Measurements from ENCODE around the gene NCAPH2. TPM values are rescaled to one million over a fixed set of nuclear protein-coding genes. Genes with fewer than 3 reads are reported as not detected.

The NCAPH2 gene
- total RNA-seq, 1 donor from 2014 or later = 104 TPM

DNA sequence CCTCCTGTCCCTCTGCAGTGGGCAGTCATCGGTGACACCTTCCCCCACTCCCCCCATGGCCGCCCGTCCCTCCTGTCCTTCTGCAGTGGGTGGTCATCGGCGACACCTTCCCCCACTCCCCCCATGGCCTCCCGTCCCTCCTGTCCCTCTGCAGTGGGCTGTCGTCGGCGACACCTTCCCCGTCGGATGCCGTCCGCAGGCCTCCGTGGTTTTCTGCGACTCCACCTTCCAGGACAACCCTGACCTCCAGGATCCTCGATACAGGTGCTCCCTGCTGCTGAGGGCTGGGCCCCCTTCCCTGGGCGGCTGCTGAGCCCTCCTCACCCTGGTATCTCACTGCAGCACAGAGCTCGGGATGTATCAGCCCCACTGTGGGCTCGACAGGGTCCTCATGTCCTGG lies 19.1 kb upstream of the NCAPH2 start:
- intact Hi-C loops (cut with micrococcal nuclease) = no loop called here

DNA sequence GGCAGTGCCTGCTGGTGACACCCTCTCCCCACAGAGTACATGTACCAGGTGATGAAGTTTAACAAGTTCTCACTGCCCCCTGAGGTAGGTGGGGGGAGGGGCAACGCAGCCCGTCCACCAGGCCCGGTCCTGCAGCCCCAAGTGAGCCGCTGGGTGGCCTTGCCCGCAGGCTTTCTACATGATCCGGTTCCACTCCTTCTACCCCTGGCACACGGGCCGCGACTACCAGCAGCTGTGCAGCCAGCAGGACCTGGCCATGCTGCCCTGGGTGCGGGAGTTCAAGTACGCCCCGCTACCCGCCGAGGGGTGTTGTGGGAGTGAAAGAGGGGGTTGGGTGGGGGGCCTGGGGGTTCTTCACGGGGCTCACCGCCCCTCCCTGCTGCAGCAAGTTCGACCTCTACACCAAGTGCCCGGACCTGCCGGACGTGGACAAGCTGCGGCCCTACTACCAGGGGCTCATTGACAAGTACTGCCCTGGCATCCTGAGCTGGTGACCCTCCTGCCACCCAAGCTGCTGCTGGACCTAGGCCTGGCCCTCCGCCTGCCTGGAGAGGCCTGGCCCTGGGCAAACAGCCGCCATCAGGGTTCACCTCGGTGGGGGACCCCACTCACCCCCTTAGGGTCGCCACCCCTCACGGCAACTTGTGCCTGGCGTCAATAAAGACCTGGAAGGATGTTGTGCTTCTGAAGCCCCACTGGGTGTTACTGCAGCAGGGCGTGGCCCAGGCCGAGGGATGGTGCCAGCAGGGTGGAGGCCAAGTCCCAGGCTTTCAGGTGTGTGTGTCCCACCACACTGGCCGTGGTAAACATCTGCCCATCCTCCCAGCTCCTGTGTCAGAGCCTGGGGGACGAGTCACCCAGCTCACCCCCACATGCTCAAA lies 18.4 kb upstream of the NCAPH2 start:
- intact Hi-C loops (cut with micrococcal nuclease) = no loop called here

DNA sequence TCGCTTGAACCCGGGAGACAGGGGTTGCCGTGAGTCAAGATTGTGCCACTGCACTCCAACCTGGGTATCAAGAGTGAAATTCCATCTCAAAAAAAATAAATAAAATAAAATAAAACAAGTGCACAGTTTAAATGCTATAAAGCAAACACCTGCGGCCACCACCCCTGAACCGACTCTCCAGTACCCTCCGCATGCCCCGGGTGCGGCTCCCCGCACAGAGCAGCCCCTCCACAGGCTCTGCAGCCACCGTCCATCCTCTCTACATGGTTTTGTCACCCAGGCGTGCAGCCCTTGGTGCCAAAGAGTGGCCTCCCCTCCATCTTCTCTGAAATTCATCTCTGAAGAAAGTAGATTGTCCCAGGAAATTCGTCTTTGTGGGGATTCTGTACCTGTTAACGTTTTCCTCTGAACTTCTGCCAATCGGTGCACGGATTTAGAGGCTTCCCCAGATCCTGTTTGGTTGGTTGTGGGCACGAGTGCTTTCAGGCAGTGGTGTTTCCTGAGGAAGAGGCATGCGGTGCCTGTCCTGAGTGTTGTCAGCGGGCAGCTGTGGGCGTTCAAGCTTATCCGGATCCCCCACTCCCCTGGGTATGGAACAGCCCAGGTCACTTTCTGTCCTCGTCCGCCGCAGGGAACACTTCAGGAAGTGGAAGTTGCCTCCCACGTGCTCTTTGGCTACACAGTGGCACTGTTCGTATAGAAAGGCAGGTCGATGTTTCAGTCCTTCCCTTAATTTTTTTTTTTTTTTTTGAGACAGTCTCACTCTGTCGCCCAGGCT lies 17.3 kb upstream of the NCAPH2 start:
- intact Hi-C loops (cut with micrococcal nuclease) = no loop called here

DNA sequence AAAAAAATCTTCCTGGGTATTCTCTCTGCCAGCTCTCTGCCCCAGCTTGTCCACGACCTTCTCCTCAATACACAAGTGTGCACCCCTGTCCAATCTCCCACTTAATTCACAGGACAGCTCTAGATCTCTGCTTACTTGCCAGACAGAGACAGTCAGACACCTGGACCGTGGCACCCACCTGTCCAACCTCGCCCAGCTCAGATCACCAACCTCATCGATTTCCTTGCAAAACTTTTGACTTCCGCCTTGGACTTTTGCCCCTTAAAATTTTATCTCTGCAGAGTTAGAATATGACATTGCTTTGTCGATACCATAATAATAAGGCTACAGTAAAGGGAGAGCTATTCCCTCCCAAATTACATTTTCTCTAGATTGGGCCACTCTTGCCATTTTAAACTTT lies 10.9 kb upstream of the NCAPH2 start:
- intact Hi-C loops (cut with micrococcal nuclease) = no loop called here

DNA sequence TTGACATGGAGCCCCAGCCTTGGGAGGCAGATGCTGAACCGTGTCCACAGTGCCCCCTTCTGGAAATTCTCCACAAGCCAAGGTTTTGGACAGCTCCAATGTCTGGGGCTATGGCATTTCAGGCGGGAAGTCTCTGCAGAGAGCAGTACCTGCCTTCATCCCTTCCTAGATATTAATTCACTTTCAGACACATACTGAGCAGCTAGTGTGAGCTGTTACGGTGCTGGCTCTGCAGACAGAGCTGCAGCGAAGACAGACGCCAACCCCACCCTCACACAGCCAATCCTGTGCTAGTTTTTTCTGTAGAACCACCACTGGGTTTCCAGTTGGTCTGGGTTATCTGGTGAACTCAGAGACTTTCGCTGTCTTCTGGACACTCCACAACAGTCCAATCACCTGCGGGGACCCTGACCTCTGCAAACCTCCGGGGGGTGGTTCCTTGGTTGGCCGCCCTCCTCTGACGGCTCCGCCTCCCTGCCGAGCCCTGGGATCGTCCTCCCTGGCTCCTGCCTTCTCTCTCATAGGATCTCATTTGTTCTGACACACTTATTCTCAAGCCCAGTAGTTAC lies 9.6 kb upstream of the NCAPH2 start:
- intact Hi-C loops (cut with micrococcal nuclease) = loop anchor here (1.0 to 2.0 kb wide), 2 partner anchors 42 to 257 kb away; no protein-coding TSS in a partner anchor

DNA sequence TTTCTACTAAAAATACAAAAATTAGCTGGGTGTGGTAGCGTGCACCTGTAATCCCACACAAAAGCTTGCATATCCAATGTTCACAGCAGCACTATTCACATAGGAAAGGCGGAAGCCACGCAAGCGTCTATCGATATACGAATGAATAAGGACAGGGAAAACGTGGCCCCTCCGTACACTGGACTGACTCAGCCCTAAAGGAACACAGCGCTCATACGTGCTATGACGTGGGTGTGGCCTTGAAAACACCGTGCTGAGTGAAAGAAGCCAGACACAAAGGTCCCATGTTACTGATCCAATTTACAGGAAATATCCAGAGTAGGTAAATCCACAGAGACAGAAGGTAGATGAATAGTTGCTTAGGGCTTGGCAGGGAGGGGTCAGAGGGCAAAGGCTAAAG lies 7.6 kb upstream of the NCAPH2 start:
- intact Hi-C loops (cut with micrococcal nuclease) = no loop called here

DNA sequence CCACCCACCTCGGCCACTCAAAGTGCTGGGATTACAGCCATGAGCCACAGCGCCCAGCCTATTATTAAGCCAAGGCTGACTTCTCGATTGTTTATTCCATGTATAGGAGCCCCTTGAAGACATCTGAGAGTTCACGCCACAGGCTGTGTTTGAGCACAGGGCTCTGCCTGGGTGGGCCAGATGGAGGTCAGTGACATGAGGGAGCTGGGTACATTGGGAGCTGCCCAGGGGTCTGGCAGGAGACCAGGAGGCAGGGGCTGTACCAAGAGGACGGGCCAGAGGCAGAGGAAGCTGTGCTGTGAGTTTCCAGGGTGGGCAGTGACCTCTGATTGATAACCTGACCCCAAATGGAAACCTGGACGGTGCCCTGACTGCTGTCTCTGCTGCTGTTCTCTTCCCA lies 5.9 kb upstream of the NCAPH2 start:
- intact Hi-C loops (cut with micrococcal nuclease) = no loop called here

DNA sequence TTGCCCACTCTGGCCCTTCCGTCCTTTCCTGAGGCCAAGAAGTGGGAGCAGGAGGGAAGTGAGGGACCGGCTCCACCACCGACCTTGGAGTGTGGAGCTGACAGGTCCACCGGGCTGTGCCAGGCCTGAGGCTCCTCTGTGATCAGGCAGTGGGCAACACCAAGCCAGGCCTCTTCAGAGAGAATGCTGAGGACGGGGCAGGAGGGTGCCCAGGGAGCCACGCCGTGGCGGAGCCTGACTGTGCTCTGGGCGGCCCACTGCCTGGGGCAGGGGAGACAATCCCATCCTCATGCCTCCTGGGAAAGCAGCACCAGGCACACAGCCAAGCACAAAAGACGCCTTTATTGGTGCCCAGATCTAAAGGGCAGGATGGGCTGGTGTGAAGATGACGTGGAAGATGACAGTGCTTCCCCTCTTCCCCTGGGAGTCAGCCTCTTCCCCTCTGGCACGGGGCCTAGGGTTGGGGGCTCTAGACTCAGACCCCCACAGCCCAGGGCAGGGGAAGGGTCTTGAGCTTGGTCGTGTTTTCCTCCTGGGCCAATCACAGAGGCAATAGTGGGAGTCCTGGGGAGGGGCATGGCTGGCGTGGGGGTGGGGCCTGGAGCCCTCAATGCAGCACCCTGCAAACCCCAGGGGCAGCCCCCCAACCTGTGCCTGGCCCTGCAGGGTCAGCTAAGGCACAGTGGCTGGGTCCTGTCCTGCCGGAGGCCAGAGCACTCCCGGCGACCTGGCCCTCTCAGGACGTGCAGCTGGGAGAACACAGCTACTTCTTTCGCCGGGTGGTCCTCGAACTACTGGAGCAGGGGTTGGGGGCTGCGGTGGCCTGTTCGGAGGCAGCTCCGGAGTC lies 5.2 kb upstream of the NCAPH2 start:
- intact Hi-C loops (cut with micrococcal nuclease) = no loop called here

DNA sequence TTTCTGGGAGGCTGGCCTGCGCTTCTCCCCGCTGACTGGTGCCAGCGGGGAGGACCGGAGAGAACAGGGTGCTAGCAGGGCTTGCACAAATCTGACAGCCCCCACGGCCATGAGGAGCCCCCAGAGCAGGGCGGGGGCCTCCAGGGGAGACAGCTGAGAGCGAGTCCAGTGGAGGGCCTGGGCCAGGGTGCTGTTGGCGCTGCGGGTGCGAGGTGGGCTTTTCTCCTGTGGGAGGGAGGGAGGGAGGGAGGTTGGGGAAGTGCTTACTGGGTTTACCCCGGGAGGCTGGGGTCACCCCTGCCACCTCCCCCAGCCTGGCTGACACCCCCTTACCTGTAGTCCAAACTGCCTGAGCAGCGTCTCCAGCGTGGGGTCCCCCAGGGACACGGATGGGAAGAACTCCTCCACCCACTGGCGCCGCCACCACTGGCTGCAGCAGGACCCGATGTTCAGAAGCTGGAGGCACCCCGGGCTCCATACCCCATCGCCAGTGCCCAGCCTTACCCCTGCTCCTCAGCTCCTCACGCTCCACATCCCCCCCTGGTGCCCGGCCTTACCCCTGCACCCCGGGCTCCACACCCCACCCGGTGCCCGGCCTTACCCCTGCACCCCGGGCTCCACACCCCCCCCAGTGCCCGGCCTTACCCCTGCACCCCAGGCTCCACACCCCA lies 4.4 kb upstream of the NCAPH2 start:
- intact Hi-C loops (cut with micrococcal nuclease) = no loop called here

DNA sequence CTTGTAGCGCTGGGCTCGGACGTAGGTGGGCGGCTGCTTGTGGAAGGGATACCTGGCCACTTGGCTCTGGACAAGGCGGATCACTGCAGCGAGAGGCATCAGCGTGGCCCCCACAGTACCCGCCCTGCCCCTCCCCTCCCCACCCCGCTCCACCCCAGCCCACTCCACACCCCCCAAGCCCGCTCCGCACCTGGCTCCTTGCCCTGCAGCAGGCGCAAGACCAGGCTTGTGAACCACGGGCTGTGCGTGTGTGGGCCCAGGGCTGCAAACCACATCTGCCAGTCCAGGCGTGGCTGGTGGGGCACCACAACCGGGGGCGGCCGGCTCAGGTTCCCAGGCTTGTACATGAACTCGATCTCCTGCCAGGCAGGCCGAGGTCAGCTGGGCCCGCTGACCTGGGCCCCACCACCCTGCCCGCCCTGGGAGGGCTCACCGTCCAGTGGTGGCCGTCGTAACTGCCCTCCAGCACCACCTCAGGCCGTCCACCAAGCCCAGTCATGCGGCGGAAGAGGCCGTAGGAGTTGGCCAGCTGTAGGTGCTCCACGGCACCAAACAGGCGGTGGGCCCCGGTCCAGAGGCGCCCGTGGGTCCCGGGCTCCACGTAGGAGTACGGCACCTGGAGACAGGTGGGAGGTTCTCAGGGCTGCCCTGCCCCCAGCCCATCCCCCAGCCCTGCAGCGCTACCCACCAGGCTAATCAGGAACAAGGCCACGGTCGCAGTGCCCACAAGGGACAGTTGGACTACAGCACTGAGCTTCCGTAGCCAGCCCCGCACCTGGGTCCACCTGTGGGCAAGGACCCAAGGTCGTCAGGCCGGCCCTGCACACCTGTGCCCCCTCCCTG lies 3.4 kb upstream of the NCAPH2 start:
- intact Hi-C loops (cut with micrococcal nuclease) = loop anchor here (5.0 kb wide), 2 partner anchors 232 to 312 kb away; partner anchors contain the start of gene MAPK11

DNA sequence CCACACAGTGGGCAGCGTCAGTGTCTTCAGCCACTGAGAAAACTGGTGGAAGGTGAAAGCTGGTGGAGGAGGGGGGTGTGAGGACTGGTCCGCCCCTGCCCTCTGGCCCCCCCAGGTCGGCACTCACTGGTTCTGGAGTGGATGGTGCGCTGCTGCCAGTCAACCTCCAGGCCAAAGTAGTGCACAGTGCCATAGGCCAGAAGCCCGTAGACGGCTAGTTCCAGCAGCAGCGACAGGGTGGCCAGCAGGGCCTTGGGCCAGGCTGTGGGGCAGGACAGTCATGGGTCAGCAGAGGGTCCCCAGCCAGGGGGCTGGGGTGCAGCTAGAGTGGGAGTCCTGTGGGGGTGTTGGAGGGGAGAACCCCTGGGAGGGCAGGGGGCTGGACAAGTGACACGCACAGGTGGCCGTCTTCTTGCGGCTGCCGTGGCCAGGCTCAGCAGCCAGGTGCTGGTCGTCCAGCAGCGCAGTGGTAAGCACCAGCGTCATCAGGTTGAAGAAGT lies 2.7 kb upstream of the NCAPH2 start:
- intact Hi-C loops (cut with micrococcal nuclease) = loop anchor here (5.0 kb wide), 2 partner anchors 233 to 313 kb away; partner anchors contain the start of gene MAPK11

DNA sequence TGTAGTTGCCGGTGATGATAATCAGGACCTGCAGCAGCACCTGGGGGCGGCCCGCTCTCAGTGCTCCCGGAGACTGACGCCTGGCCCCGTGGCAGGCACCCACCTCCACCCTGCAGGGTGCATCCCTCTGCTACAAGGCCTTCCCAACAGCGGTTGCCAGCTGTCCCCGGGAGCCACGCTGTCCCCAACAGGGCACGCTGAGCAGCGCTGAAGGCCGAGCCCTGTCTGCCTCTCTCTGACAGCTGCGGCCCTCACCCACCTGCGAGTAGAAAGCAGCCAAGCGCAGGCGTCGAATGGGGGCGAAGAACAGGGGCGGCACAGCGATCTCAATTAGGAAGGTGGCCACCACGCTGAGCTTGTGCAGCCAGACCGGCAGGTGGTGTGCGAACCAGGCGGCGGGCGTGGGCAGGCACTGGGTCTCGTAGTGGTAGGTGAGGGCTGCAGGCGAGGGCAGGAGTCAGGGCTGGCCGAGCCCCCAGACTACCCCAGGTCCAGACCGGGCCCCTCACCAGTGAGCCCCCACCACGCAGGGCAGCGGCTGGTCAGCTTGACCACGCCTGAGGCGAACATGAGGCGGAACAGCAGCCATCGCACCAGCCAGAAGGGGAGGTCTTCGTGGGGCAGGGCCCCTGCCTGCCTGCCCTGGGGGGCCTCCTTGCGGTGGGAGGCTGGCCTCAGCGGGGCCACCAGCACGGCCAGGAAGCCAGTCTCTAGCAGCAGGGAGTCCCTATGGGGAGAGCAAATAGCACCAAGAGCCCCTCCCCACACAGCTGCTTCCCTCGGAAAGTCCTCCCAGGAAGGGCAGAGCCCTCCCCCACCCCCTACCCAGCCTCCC lies 2.0 kb upstream of the NCAPH2 start:
- intact Hi-C loops (cut with micrococcal nuclease) = loop anchor here (2.0 to 5.0 kb wide), 3 partner anchors 163 to 314 kb away; partner anchors contain the start of genes MAPK11 and PPP6R2

DNA sequence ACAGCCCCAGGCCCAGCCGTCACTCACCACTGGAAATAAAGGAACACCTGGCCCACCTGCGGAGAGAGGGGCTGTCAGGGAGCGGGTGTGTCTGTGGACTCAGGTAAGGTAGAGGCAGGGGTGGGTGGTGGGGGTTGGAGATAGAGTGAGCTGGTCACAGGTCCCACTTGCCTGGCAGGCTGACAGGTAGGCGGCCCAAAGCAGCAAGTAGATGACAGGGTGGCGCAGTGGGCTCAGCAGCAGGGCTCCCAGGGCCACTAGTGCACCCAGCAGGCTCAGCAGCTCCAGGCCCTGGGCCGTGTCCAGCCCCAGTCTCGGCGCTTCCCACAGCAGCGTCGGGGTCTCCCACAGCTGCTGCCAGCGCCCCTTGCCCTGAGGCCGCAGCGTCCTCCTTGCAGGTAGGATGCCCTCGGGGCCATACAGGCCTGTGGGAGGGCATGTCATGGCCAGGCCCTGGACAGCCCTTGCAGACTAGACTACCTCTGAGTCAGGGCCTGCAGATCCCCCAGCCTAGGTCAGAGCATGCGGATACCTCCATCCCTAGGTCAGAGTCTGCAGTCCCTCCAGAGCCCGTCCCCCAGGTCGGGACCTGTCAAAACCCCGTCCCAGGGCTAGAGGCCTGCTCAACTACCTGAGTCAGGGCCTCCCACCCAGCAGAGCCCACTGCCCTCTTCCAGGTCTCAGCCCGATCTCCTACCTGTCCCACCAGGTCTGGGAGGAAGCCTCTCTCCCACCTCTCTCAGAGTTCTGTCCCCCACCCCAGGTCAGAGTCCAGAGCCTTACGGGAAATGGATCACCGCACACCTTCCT lies 1.2 kb upstream of the NCAPH2 start:
- intact Hi-C loops (cut with micrococcal nuclease) = loop anchor here (1.0 to 5.0 kb wide), 6 partner anchors 32 to 315 kb away; partner anchors contain the start of genes MAPK11, PPP6R2 and SBF1

DNA sequence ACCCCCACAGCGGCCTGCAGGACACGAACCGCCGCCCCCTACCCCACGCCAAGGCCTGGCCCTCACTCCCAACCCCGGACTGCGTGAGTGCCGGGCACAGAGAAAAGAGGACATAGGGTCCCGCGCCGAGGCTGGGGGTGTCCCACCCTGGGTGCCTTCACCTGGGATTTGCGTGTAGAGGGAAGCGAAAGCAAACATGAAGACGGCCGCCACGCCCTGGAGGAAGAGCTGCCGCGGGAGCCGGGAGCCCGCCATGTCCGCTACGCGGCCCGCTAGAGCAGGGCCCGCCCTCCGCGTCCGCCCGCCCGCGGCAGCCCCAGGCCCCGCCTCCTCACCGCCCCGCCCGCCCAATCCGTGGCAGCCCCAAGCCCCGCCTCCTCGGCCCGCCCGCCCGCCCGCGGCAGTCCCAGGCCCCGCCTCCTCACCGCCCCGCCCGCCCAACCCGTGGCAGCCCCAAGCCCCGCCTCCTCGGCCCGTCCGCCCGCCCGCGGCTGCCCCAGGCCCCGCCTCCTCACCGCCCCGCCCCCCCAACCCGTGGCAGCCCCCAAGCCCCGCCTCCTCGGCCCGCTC lies 518 bp upstream of the NCAPH2 start, which contains the start of gene LMF2:
LMF2 (minus strand) TSS at position 282 of the 570 bp plus-strand sequence; CDS start at position 255, 27 bp downstream.
- intact Hi-C loops (cut with micrococcal nuclease) = loop anchor here (1.0 to 5.0 kb wide), 6 partner anchors 32 to 315 kb away; partner anchors contain the start of genes MAPK11, PPP6R2 and SBF1

DNA sequence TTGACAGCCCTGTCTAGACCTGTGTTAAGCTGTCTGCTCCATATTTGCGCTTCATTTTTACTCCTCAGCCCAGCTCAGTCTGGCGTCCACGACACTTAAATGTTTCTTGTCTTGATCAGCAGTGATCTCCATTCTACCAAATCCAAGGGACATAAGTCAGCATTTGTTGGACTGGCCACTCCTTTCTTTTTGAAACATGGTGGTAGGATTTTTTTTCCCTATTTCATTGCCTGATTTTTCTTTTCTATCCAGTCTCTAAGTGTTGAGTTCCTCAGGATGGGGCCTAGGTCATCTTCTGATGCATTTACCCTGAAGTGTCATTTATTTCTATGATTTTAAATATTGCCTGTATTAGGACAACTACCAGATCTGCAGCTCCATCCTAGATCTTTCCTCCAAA lies 873 bp downstream of the NCAPH2 start:
- intact Hi-C loops (cut with micrococcal nuclease) = loop anchor here (1.0 to 5.0 kb wide), 8 partner anchors 16 to 317 kb away; partner anchors contain the start of genes ARSA, CHKB, MAPK11 and SCO2

DNA sequence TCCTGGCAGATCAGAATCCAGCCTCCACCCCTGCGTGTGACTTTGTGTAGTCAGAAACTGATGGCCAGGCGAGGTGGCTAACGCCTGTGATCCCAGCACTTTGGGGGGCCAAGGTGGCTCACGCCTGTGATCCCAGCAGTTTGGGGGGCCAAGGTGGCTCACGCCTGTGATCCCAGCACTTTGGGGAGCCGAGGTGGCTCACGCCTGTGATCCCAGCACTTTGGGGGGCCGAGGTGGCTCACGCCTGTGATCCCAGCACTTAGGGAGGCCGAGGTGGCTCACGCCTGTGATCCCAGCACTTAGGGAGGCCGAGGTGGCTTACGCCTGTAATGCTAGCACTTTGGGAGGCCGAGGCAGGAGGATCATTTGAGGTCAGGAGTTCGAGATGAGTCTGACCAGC lies 5.2 kb downstream of the NCAPH2 start:
- intact Hi-C loops (cut with micrococcal nuclease) = no loop called here

DNA sequence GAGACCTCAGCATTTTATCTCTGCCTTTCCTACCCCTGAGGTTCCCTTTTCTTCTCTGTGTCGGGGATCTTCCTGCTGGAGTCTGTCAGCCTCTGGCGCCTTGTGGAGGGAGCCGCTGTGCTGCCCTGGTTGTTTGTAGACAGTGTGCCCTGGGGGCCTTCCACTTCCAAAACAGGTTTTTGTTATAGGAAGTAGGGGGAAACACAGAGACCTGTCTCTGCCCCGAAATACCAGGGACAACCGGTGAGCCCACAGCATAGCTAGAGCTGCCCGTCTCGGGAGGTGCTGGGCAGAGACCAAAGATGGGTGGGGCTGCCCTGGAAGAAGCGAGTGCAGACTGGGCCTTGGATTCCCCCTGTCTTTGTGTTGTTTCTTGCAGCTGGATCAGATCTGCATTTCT lies 8.0 kb downstream of the NCAPH2 start:
- intact Hi-C loops (cut with micrococcal nuclease) = no loop called here
